Measurements from ENCODE around the gene SLC25A22. TPM values are rescaled to one million over a fixed set of nuclear protein-coding genes. Genes with fewer than 3 reads are reported as not detected.

SLC25A22 gene
- total and polyA plus RNA-seq, 2 donors (not counting 1 experiment from before 2014, with no cell fraction given), result 25.7 to 45.7 TPM

GRCh38 chr11:792873-793272 is 5.2 kb downstream of the SLC25A22 start:
- POLR2A ChIA-PET, result interaction anchor here (0.7 kb wide), 1 partner anchor 9 kb away, joined by 3 read pairs; no protein-coding TSS in a partner anchor
- intact Hi-C loops (cut with micrococcal nuclease), result loop anchor here (10.0 kb wide), 1 partner anchor 338 kb away; the partner anchor contains the start of gene PTDSS2

More at GRCh38 chr11:792873-793272, 5.2 kb downstream of the SLC25A22 start:
- H3K4me3 ChIP-seq (ENCODE audit: control extremely low read depth in 1 of 5, extremely low read depth in 1 of 5, insufficient read depth in 1 of 5, low read depth in 2 of 5, low read length in 4 of 5), result no peak overlapping the region
- H3K4me2 ChIP-seq (replicated peaks; ENCODE audit: low read depth, low read length, poor library complexity, severe bottlenecking), result no peak overlapping the region
- peaks cover 0 to 7% of the 10 kb centered on the region in 2 experiments for H3K36me3 ChIP-seq (replicated peaks in 1 of 2; ENCODE audit: control extremely low read depth in 1 of 2, control insufficient read depth in 1 of 2, extremely low read depth in 1 of 2, insufficient read depth in 2 of 2, low read length in 1 of 2)
- peaks cover 0 to 3% (median 0%) of the 10 kb centered on the region in 3 donors for H3K9me3 ChIP-seq (ENCODE audit: control extremely low read depth in 1 of 3, control insufficient read depth in 2 of 3, insufficient read depth in 1 of 3, low read length in 2 of 3)
- Mint-ChIP-seq H3K4me1 (peaks cover 21% of the 10 kb centered on the region), H3K4me3 (no peak overlapping the region), H3K9me3 (ENCODE audit: insufficient read depth) (no peaks in the 10 kb centered on the region), H3K27ac (no peak overlapping the region), H3K27me3 (no peaks in the 10 kb centered on the region)
- ATAC-seq (ENCODE audit: low read depth) (no peak), DNase-seq (no peak)
- peaks cover 0 to 24% (median 5%) of the 10 kb centered on the region in 4 experiments for H3K27me3 ChIP-seq (replicated peaks in 1 of 4; ENCODE audit: control extremely low read depth in 1 of 4, control insufficient read depth in 3 of 4, insufficient read depth in 4 of 4, low read length in 3 of 4)
- H3K79me2 ChIP-seq (ENCODE audit: control insufficient read depth, insufficient read depth, low read length), result peaks cover 35% of the 10 kb centered on the region
- CTCF ChIA-PET, result interaction anchor here (1.0 to 1.2 kb wide), 2 partner anchors 15 to 43 kb away, joined by 3 read pairs; partner anchors contain the start of gene GATD1
- peaks cover 27 to 42% of the 10 kb centered on the region in 2 donors for H3K4me1 ChIP-seq (ENCODE audit: control insufficient read depth in 2 of 2, insufficient read depth in 2 of 2, low read length in 2 of 2)
- H3K9ac ChIP-seq (ENCODE audit: low read length), result no peak overlapping the region
- H4K20me1 ChIP-seq (ENCODE audit: control insufficient read depth, insufficient read depth, low read length, poor library complexity, severe bottlenecking), result peaks cover 63% of the 10 kb centered on the region
- no peak overlapping the region for H3K27ac ChIP-seq (ENCODE audit: low read length in 2 of 2)
- H2AFZ ChIP-seq (ENCODE audit: insufficient read depth, low read depth, low read length, poor library complexity, severe bottlenecking), result no peak overlapping the region
- 94% methylated on average over 13 of the region's 13 CpGs for whole genome bisulfite sequencing (ENCODE audit: insufficient coverage)
- TF ChIP-seq EZH2 (IDR thresholded peaks at IDR 0.05; ENCODE audit: borderline replicate concordance, insufficient read depth, low read depth, low read length, poor library complexity, severe bottlenecking) (no peak), CTCF (IDR thresholded peaks at IDR 0.05) (no peak)
